Mucosa of descending colon (tissue), 3 donors: ENCODE data around the gene CTSD. TPM values are rescaled to one million over a fixed set of nuclear protein-coding genes. Genes with fewer than 3 reads are reported as not detected.
A peak's percentile ranks its signal among the peaks of the same experiment; 100 is the strongest.

Experiments used
- ATAC-seq: fragments of 200-7000 bp; cut with Tn5 transposase; one replicate; pipeline ENCODE4 v1.9.1; 2020; ENCODE audit warnings: mild to moderate bottlenecking, moderate library complexity
- DNase-seq, 3 donors: peaks; one replicate each; pipeline ENCODE4 v3.0.0-alpha.2; 2020
- H3K36me3 ChIP-seq: fragments of 200-600 bp; one replicate; pipeline ENCODE4 v1.8.0; 2021; ENCODE audit warnings: low read depth, mild to moderate bottlenecking
- H3K4me1 ChIP-seq: fragments of 200-600 bp; one replicate; pipeline ENCODE4 v1.8.0; 2021; ENCODE audit warnings: low read depth, mild to moderate bottlenecking
- H3K4me3 ChIP-seq: fragments of 200-600 bp; one replicate; pipeline ENCODE4 v1.8.0; 2021; ENCODE audit warnings: mild to moderate bottlenecking
- H3K9me3 ChIP-seq: fragments of 200-600 bp; one replicate; pipeline ENCODE4 v1.8.0; 2021; ENCODE audit warnings: mild to moderate bottlenecking
- intact Hi-C, 2 donors: fragments of 100-400 bp; cut with DNase I in 1 of 2; cut with micrococcal nuclease in 1 of 2; formaldehyde crosslinking; loops; one replicate each; pipeline versions ENCODE4 v1.11.0 to v1.11.1; 2022; cut with DNase I, micrococcal nuclease
- total RNA-seq, 3 donors: library from RNA; stranded (reverse); fragmentation: NEBNext Ultra II Directional in 2 of 3; extraction: Animal tissue kit (Norgen Biotek cat#: 25700) in 2 of 3; gene quantifications; one replicate each; pipeline versions ENCODE4 v1.2.1 to v1.2.4, GENCODE V29; 2021 to 2023
- TF ChIP-seq, protein P1 (sequence below): fragments of 200-600 bp; IDR thresholded peaks from one replicate; pipeline ENCODE4 v1.8.0; 2022; ENCODE audit warnings: antibody characterized with exemption, mild to moderate bottlenecking
- donor health status: DM: no; HTN: no; CAD: no; lungs with moderate emphysema.
- donor health status: DM: no; HTN: no; CAD: no.
- donor health status: DM: no; HTN: yes; CAD: no.

CTSD gene
- total RNA-seq, 3 donors from 2014 or later = 631 to 1,107 (median 1,007) TPM

DNA sequence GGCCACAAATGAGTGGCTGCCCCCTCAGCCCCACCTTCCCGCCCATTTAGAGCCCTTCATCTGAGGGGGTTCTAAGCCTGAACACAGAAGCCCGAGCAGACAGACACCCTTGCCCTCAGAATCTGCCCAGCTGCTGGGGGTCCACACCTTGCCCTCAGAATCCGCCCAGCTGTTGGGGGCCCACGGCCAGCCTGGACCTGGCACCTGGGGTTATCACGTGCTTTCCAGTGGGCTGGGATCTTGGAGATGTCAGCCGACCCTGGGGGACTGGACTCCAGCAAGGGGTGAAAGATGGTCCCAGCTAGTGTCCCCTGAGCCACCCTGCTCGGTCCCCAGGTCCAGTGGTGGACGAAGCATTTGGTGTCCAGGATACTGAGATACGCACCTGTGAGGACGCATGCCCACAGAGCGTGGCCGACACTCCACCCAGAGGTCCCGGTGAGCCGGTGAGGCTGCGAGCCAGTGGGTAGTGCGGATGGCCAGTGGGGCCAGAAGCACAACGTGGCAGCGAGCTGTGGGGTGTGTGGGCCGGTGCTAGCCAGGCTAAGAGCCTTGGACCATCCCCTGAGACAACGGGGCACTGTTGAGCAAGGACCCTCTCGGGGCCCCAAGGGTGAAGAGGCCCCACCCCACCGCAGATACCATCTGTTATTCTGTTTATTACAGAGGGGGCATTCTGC lies 3.1 kb upstream of the CTSD start:
- TF ChIP-seq, protein P1, sequence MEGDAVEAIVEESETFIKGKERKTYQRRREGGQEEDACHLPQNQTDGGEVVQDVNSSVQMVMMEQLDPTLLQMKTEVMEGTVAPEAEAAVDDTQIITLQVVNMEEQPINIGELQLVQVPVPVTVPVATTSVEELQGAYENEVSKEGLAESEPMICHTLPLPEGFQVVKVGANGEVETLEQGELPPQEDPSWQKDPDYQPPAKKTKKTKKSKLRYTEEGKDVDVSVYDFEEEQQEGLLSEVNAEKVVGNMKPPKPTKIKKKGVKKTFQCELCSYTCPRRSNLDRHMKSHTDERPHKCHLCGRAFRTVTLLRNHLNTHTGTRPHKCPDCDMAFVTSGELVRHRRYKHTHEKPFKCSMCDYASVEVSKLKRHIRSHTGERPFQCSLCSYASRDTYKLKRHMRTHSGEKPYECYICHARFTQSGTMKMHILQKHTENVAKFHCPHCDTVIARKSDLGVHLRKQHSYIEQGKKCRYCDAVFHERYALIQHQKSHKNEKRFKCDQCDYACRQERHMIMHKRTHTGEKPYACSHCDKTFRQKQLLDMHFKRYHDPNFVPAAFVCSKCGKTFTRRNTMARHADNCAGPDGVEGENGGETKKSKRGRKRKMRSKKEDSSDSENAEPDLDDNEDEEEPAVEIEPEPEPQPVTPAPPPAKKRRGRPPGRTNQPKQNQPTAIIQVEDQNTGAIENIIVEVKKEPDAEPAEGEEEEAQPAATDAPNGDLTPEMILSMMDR = no peak
- Histone ChIP-seq H3K36me3 (no peaks in the 10 kb centered on the region), H3K4me3 (no peak overlapping the region), H3K9me3 (no peaks in the 10 kb centered on the region), H3K4me1 (peaks cover 21% of the 10 kb centered on the region)
- DNase-seq = peak in 1 of 3 donors; percentile 27
- intact Hi-C loops = no loop called here
- ATAC-seq = no peak

DNA sequence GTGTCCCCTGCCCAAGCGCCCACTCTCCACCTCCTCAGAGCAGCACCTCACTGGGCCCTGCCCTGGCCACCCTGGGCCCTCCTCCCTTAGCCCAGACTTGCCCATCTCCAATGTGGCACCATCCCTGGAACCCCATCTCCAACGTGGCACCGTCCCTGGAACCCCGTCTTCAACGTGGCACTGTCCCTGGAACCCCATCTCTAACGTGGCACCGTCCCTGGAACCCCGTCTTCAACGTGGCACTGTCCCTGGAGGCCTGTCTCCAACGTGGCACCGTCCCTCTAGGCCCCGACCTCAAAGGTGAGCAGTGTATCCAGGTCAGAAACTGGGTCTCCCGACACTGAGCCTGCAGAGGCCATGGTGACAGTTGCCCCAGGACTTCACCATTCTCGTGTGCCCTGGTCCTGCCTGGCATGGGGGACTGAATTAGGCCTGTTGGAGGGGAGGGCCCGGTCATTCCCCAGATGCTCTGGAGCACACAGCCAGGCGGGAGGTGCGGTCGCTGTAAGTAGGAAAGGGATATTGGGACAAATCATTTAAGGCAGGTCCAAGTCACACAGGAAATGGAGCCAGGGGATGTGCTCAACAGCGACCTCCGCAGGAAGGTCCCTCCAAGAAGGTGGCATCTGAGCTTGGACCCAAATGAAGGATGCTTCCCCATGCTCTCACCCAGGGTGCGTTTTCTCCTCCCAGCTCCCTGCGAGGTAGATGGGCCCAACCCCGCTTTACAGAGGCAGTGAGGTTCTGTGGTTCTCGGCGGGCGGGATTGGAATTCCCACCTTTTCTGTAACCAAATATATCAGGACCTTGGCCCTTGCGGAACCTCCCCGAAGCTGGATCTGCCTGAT lies 2.4 kb upstream of the CTSD start:
- Histone ChIP-seq H3K4me1 (peaks cover 29% of the 10 kb centered on the region), H3K9me3 (no peaks in the 10 kb centered on the region), H3K4me3 (no peak overlapping the region), H3K36me3 (no peaks in the 10 kb centered on the region)
- TF ChIP-seq, protein P1 = no peak
- no peak for ATAC-seq
- DNase-seq = peak in 1 of 3 donors; percentile 32
- intact Hi-C loops = no loop called here

DNA sequence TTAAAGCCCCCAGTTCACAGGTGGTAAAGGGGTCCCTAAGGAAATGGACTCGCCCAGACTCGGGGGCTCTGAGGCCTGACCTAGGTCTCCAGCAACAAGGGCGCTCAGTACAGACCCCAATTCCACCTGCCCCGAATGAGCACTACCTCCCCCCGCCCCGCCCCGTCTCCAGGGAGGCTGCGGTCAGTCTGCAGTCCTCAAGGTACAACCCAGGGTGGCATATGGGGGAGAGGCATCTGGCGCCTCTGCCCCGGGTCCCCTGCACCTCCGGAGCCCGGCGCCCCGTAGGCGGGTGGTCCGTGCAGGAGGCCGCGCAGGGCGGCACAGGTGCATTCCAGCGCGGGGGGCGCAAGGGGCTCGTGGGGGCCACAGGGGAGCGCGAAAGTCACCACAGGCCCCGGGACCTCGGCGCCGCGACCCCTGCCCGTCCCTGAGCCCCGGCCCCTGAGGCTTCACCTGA lies 361 bp downstream of the CTSD start:
- H3K36me3 ChIP-seq = no peaks in the 10 kb centered on the region
- intact Hi-C loops = loop anchor here in 1 of 2 donors (5.0 kb wide), 1 partner anchor 69 kb away; the partner anchor contains the start of gene SYT8
- peaks cover 31% of the 10 kb centered on the region for H3K4me1 ChIP-seq
- DNase-seq = peak in 2 of 3 donors; percentile 69 to 74
- peak overlapping the region; percentile 97 for H3K4me3 ChIP-seq
- TF ChIP-seq, protein P1 = no peak
- peak; percentile 48 for ATAC-seq
- no peaks in the 10 kb centered on the region for H3K9me3 ChIP-seq

DNA sequence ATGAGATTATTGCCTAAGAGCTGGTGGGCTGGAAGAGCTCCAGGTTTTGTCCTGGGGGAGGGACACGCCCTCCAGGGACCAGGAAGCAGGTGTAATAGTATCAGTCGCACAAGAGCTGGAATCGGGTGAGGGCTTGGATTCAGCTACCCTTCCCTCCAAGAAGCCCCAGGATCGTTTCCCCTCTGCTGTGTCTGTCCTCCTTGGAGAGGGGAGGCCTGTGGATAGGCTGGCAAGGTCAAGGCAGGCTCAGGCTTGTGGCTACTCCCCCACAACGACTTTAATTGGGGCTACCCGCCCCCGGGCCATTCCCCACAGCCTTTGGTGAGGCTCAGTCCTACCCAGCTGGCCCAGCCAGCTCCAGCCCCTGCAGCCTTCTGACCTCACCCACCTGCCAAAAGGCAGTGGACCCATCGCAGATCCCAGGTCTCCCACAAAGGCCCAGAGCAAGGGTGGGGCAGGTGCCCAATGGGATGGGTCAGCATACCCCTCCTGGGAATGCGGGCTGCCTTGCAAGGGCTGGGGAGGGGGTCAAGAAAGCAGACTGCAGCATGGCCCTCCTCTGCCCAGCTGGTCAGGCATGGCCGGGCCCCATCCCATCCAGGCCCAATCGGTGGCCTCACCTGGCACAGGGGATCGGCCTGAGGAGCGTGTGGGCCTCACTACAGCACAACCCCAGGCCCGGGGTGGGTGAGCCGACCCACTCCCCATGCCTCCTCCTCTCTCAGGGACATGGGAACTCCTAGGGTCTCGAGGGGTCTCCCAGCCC lies 1.0 kb downstream of the CTSD start:
- DNase-seq (peak; percentile 81 to 91 (median 82)), ATAC-seq (peak; percentile 78)
- H3K4me1 ChIP-seq = peaks cover 31% of the 10 kb centered on the region
- peak overlapping the region; percentile 97 for H3K4me3 ChIP-seq
- H3K36me3 ChIP-seq = no peaks in the 10 kb centered on the region
- TF ChIP-seq, protein P1 = no peak
- intact Hi-C loops = loop anchor here in 1 of 2 donors (5.0 kb wide), 1 partner anchor 70 kb away; the partner anchor contains the start of gene SYT8
- no peaks in the 10 kb centered on the region for H3K9me3 ChIP-seq

DNA sequence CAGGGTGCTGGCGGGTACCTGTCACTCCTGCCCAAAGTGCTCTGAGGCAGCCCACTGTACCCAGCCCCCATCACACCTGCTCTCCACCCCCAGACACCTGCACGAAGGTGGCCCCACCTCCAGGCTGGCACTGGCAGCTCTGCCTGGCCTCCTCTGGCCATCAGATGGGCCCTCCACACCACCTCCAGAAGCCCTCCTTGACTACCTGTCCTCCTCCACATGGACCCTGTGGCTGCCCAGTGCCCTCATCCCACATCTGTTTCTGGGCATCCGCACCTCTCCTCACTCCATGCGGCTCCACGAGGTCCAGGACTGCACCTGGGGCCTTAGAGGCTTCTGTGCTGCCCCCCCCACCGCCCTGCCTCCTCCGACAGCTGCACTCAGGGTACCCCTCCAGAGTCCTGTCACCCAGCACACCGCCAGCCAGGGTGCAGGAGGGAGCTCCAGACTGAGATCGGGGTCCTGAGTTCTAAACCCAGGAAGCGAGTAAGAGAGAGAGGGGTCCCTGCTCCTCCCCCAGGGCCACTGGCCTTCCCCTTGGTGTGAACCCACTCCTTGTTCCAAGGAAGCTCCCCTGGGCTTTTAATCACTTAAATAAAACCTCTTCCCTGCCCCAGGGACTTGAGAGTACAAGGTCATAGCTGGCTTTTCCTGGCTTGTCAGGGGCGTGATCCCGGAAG lies 1.7 kb downstream of the CTSD start:
- Histone ChIP-seq H3K4me1 (peaks cover 35% of the 10 kb centered on the region), H3K9me3 (no peaks in the 10 kb centered on the region), H3K4me3 (no peak overlapping the region), H3K36me3 (peaks cover 7% of the 10 kb centered on the region)
- intact Hi-C loops = loop anchor here in 1 of 2 donors (5.0 kb wide), 1 partner anchor 70 kb away; the partner anchor contains the start of gene SYT8
- ATAC-seq (no peak), DNase-seq (peak in 2 of 3 donors; percentile 49 to 62)
- TF ChIP-seq, protein P1 = no peak
